GM12865 (cell line): ENCODE data around the gene LIPG.

Experiments
- DNase-seq: peaks from one replicate; pipeline ENCODE4 v3.0.0; 2010; ENCODE audit warnings: low read depth
- H3K4me3 ChIP-seq: 2 replicates; pipeline ENCODE4 v1.5.1; 2011; ENCODE audit warnings: mild to moderate bottlenecking, low read depth, low read length, control low read depth
- TF ChIP-seq, protein P1 (sequence below): IDR thresholded peaks from 2 replicates; pipeline ENCODE4 v1.5.1; 2011; ENCODE audit warnings: low read length, control low read depth, low read depth, inconsistent platforms; ENCODE audit not compliant: insufficient read depth; ENCODE audit errors: missing control alignments

Gene LIPG

DNA sequence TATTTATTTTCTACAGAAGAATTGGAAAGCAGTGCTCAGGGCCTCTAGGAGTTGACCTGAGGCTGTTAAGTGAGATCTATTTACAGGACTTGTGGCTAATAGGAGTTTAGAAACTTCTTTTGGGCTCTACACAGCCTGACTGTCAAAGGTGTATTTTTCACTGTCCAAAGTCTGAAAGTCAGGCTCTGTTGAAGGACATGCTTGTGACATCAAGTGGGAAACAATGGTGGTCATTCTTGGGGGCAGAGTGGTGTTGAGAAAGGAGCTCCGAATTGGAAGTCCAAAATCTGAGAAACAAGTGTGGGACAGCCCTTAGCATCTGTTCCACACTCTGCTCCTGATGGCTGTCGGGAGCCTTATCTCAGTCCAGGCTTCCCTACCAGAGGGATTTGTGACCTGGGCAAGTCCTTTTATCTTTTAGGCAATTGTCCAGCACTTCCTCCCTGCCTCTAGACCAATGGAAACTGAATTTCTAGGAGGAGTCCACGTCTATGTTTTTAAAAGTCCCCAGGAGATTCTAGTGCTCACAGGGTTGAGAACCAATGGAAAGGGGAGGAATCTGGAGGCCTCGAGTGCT is 76.4 kb downstream of the LIPG start:
- H3K4me3 ChIP-seq, result no peak overlapping the region
- no peak for DNase-seq
- TF ChIP-seq, protein P1, sequence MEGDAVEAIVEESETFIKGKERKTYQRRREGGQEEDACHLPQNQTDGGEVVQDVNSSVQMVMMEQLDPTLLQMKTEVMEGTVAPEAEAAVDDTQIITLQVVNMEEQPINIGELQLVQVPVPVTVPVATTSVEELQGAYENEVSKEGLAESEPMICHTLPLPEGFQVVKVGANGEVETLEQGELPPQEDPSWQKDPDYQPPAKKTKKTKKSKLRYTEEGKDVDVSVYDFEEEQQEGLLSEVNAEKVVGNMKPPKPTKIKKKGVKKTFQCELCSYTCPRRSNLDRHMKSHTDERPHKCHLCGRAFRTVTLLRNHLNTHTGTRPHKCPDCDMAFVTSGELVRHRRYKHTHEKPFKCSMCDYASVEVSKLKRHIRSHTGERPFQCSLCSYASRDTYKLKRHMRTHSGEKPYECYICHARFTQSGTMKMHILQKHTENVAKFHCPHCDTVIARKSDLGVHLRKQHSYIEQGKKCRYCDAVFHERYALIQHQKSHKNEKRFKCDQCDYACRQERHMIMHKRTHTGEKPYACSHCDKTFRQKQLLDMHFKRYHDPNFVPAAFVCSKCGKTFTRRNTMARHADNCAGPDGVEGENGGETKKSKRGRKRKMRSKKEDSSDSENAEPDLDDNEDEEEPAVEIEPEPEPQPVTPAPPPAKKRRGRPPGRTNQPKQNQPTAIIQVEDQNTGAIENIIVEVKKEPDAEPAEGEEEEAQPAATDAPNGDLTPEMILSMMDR, result no peak

DNA sequence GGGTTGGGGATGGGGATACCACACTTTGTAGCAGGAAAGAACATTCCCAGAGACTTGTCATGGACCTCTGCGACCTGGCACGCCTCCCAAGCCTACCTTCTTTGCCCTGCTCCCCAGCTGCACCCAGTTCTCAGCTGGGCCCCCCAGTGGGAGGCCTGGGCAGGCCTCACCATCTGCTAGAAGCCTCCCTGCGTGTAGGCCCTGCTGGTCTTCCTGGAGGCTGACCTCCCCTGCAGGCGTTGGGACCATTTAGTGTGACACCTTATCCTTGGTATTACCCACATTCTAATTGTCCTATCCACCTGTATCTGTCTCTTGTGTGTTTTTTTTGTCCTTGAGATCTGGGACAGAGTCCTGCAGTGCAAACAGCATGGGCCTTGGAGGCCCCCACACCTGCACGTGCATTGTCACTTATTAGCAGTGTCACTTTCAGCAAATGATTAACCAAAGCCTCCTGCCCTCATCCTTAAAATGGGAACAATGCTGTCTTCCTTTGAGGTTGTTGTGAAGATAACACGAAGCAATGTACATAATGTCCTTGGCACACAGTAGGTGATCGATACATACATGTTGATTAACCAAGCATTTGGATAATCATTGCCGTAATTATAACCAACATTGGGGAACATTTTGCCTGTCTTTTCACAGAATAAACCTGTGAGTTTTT is 77.2 kb downstream of the LIPG start:
- TF ChIP-seq, protein P1, result no peak
- H3K4me3 ChIP-seq, result no peak overlapping the region
- no peak for DNase-seq

DNA sequence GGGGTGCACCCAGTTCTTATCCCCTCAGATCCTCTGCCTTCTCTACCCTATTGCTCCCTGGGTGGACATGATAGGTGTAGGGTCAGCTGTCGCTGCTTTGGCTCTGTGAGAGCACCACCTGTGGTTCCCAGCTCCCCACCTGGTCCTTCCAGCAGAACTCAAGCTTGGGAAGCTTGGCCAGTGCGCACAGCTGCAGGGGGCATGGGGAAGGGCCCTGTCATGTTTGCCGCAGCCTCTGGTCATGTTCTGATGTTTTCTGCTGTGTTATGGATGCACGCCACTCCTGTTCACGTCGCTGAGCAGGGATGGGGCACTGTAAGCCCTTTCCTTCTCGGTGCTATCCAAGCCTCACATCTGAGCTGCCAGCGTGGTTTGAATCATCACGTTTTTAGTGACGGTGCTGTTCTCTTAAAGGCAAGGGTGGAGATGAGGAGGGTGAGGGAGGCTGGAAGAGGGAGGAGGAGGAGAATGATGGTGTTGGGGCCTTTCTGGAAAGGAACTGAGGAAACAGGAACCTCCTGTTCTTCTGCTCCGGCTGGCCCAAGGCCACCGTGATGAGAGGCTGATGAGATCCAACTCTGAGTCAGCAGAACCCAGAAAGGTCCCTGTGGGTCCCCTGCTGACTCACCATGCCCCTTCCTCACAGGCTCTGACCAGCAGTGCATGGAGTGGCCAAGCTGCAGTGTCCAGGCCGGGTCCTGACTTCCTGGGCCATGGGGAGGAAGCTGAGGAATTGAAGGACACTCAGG is 78.0 kb downstream of the LIPG start:
- H3K4me3 ChIP-seq, result no peak overlapping the region
- DNase-seq, result no peak
- TF ChIP-seq, protein P1, result no peak

DNA sequence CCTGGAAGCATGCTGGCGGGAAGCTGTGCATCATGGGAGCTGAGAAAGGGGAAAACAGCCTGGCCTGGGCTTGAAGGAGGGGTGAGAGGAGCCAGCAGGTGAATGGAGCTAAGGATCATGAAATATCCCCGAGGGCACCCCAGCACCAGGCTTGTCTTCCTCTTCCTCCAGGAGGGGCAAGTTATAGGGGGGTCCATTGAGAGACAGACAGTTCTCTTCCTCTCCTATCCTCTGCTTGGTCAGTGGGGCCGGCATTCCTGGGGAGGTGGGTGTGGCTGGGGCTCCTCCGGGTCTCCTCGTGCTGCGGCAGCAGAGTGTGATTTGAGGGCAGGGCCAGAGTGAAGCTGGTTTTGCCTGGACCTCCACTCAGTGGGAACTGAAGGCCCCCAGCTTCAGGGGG is 78.9 kb downstream of the LIPG start:
- TF ChIP-seq, protein P1, result no peak
- H3K4me3 ChIP-seq, result no peak overlapping the region
- no peak for DNase-seq

DNA sequence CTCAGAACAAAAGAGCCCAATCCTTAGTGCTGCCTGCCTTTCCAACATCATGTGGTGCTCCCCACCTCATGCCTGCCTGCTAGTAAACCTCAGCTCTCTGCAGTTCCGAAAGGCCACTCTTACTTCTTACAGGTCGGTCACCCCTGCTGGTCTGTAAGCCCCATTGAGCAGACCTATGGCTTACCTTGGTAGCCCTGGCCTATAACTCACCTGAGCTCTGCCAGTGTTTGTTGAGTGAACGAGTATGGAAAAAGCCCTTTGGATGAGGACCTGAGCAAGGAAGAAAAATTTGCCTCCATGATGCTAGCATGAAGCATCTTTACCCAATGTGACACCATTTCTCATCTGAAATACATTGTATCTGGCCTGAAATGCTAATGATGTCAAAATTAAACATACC is 83.3 kb downstream of the LIPG start:
- H3K4me3 ChIP-seq, result no peak overlapping the region
- no peak for DNase-seq
- TF ChIP-seq, protein P1, result no peak

DNA sequence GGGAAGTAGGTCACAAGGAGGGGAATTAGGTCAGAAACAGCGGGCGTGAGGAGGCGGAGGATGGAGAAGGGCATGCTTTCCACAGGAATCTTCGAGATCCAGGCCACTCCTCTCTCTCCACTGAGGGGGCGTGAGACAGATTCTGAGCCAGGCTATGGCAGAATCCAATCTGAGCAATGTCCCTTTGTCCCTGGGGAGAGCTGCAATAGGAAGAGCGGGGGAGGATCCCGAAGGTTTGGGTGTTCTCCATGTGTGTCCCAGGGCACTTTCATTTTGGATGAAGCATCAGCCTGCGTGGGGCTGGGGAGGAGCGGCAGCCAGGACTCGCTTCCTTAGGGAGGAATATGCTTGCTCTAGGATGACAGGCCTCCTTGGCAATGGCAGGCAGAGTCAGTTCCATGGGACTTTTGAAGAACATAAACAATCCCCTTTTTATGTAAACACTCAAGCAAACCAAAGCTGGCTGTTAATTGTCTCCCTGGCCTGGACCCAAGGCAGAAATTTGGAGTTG is 84.0 kb downstream of the LIPG start:
- no peak overlapping the region for H3K4me3 ChIP-seq
- no peak for DNase-seq
- TF ChIP-seq, protein P1, result no peak
